ENCODE data around the gene SLC35E4. TPM values are rescaled to one million over a fixed set of nuclear protein-coding genes. Genes with fewer than 3 reads are reported as not detected.
A peak's percentile ranks its signal among the peaks of the same experiment; 100 is the strongest.

Gene SLC35E4
- total RNA-seq, 1 donor: 8.2 TPM

DNA sequence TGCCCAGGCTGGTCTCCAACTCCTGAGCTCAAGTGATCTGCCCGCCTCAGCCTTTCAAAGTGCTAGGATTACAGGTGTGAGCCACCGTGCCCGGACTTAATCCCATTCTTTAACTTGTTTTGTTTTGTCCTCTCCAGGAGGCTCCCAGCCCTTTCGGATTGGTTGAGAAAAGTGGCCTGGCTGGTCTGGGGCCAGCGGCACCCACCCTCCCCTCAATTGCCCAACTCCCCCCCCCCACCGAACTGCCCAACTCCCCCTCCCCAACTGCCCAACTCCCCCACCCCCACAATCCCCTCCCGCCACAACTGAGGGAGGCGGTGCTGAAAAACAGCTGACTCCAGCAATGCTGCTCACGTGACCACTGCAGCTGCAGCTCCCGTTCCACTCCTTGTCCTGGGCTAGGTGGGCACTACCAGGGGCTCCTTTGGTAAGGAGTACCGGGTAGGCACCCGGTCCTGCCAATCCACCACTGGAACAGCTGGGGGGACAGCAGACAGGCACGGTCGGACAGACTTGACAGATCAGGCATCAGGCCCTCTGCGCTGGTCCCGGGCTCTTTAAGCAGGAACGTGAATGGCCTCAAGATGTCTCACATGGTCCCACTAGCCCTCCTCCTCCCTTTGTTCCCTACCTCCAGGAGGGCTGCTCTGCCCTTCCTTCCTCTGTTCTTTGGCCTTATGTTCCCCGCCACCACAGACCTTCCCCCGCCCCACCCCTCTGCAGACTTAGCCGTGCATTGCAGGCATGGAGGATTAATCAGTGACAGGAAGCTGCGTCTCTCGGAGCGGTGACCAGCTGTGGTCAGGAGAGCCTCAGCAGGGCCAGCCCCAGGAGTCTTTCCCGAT is 28.9 kb upstream of the SLC35E4 start, which contains the start of gene TCN2:
TCN2 (plus strand) TSS at position 720 of the 845 bp plus-strand sequence. CDS start 158 bp downstream, outside the sequence.
- peak; percentile 86 for DNase-seq (ENCODE audit: low read depth)
- H3K4me3 ChIP-seq (ENCODE audit: low read depth, low read length): peak within 1 kb of the TSS; percentile 67
- TF ChIP-seq CTCF (IDR thresholded peaks at IDR 0.05; ENCODE audit: insufficient read depth, low read depth, low read length): no peak

DNA sequence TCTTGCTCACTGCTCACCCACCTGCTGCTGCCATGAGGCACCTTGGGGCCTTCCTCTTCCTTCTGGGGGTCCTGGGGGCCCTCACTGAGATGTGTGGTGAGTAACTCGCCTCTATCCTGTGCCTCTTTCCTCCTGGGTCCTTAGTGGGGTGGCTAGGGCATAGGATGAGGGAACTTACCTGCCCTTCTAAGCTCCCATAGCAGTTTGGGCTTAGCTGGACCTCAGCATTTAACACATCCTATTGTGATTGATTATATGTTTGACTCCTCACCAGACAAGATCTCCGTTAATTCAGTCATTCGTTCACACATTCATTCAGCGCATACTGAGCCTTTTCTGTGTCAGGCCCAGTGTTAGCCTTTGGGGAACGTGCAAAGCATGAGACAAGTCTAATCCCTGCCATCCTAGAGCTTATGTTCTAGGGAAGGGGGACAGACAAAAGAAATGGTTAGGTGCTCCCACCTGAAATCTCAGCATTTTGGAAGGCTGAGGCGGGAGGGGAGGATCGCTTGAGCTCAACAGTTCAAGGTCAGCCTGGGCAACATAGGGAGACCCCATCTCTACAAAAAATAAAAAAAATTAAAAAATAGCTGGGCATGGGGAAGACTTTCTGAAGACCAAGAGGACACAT is 28.2 kb upstream of the SLC35E4 start:
- DNase-seq (ENCODE audit: low read depth): no peak
- TF ChIP-seq CTCF (IDR thresholded peaks at IDR 0.05; ENCODE audit: insufficient read depth, low read depth, low read length): no peak
- H3K4me3 ChIP-seq (ENCODE audit: low read depth, low read length): peak overlapping the region; percentile 67

DNA sequence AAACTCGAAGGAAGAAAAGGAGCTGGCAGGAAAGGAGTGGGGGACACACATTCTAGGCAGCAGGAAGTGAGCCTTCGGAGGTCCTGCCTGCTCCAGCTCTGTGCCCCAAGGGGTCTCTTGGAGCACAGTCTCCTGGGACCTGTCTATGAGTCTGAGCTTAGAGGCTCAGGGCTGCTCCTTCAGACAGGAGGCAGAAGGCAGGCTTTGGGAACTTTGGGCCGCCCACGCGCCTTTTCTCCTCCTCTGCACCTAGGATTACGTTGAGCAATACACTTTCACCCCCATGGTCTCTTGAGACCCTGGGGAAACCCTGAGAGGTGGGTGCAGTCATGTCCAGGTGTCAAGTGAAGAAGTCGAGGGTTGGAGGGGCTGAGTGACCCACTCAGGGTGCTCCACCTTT is 27.6 kb upstream of the SLC35E4 start:
- DNase-seq (ENCODE audit: low read depth): no peak
- no peak for TF ChIP-seq CTCF (IDR thresholded peaks at IDR 0.05; ENCODE audit: insufficient read depth, low read depth, low read length)
- no peak overlapping the region for H3K4me3 ChIP-seq (ENCODE audit: low read depth, low read length)

GRCh38 chr22:30609260-30610185 is 26.1 kb upstream of the SLC35E4 start:
- TF ChIP-seq CTCF (IDR thresholded peaks at IDR 0.05; ENCODE audit: insufficient read depth, low read depth, low read length): no peak
- no peak overlapping the region for H3K4me3 ChIP-seq (ENCODE audit: low read depth, low read length)
- DNase-seq (ENCODE audit: low read depth): peak; percentile 94

DNA sequence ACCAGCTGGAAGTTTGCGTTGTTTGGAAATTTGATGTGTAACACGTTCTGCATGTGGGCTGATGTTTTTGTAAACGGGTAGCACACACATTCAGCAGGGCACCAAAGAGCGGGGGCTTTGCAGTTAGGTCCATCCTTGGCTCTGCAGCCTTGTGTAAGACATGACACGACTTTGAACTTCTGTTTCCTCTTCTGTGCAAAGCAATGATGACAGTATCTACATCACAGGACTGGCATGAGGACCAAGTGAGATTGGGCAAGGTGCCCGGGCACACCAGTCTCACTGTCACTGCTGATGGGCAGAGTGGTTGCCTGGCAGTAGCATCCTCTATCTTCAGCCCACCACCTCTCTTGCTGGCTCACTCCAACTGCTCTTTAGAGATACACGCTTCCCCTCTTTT is 25.3 kb upstream of the SLC35E4 start:
- DNase-seq (ENCODE audit: low read depth): no peak
- no peak for TF ChIP-seq CTCF (IDR thresholded peaks at IDR 0.05; ENCODE audit: insufficient read depth, low read depth, low read length)
- H3K4me3 ChIP-seq (ENCODE audit: low read depth, low read length): no peak overlapping the region

DNA sequence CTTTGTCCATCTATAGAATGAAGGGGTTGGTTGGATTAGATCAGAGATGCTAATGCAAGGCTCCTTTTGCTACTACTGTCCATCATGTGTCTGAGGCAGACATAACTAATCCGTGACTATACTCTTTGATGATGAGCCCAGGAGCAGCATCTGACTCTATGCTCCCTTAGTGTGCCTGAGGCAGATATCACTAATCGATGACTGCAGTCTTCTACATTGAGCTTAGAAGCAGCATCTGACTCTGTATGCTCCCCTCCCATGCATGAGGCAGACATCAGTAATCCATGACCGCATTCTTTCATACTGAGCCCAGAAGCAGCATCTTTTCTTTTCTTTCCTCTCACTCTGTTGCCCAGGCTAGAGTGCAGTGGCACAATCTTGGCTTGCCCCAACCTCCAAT is 24.4 kb upstream of the SLC35E4 start:
- DNase-seq (ENCODE audit: low read depth): no peak
- no peak overlapping the region for H3K4me3 ChIP-seq (ENCODE audit: low read depth, low read length)
- no peak for TF ChIP-seq CTCF (IDR thresholded peaks at IDR 0.05; ENCODE audit: insufficient read depth, low read depth, low read length)

Data from fibroblast of villous mesenchyme (primary cell).